Measurements from ENCODE around the gene CACNA2D3.

- no peak for TF ChIP-seq CTCF (IDR thresholded peaks at IDR 0.05; ENCODE audit: low read length)
- TF ChIP-seq EZH2phosphoT487 (IDR thresholded peaks at IDR 0.05; ENCODE audit: low read length): no peak
These were observed 314.9 kb downstream of the CACNA2D3 start for GRCh38 chr3:54437271-54437670.
